BLaER1 treated with 17β-estradiol and CSF1 and Interleukin-3, amounts not matched to agents 10 nM and 100 nM (cell line): ENCODE measurements around the gene THEM4.

Experiments used
- H3K27ac ChIP-seq, 11 experiments: shearing (Covaris generic); formaldehyde crosslinking; 2 replicates each; pipeline ENCODE4 v1.8.1; 2022
- H3K27me3 ChIP-seq, 11 experiments: shearing (Covaris generic); formaldehyde crosslinking; 2 replicates each; pipeline ENCODE4 v1.8.1; 2022
- H3K36me3 ChIP-seq, 11 experiments: shearing (Covaris generic); formaldehyde crosslinking; 2 replicates each; pipeline ENCODE4 v1.8.1; 2022
- H3K4me1 ChIP-seq, 10 experiments: shearing (Covaris generic); formaldehyde crosslinking; 2 replicates each; pipeline ENCODE4 v1.8.1; 2022
- H3K4me2 ChIP-seq, 11 experiments: shearing (Covaris generic); formaldehyde crosslinking; 2 replicates each; pipeline ENCODE4 v1.8.1; 2022
- H3K4me3 ChIP-seq, 10 experiments: shearing (Covaris generic); formaldehyde crosslinking; 2 replicates each; pipeline ENCODE4 v1.8.1; 2022
- H3K9ac ChIP-seq, 11 experiments: shearing (Covaris generic); formaldehyde crosslinking; 2 replicates each; pipeline ENCODE4 v1.8.1; 2022
- H3K9me3 ChIP-seq, 11 experiments: shearing (Covaris generic); formaldehyde crosslinking; replicated peaks in 1 of 11; 2 replicates each; pipeline ENCODE4 v1.8.1; 2022
- H4K20me1 ChIP-seq, 11 experiments: shearing (Covaris generic); formaldehyde crosslinking; 2 replicates each; pipeline ENCODE4 v1.8.1; 2022
- Cebpa-rat ChIP-seq, 11 experiments: shearing (Covaris generic); IDR thresholded peaks; 2 replicates each; pipeline ENCODE4 v1.8.1; 2022

The THEM4 gene

GRCh38 chr1:151868486-151868885, 40.8 kb downstream of the THEM4 start:
- peak overlapping the region in 2 of 11 experiments; percentile 48 to 68; a peak in 4 of 22 replicates for H3K4me2 ChIP-seq
- no peaks in the 10 kb centered on the region for H3K27me3 ChIP-seq
- no peaks in the 10 kb centered on the region for H4K20me1 ChIP-seq
- H3K4me3 ChIP-seq, result no peak overlapping the region
- no peaks in the 10 kb centered on the region for H3K36me3 ChIP-seq
- H3K4me1 ChIP-seq, result peaks cover 12 to 52% (median 18%) of the 10 kb centered on the region in 10 experiments
- H3K9me3 ChIP-seq, result no peaks in the 10 kb centered on the region
- TF ChIP-seq Cebpa-rat (IDR thresholded peaks at IDR 0.05), result no peak
- no peak overlapping the region; a peak in 1 of 22 replicates for H3K9ac ChIP-seq
- peak overlapping the region in 2 of 11 experiments; percentile 66 to 72; a peak in 3 of 22 replicates for H3K27ac ChIP-seq

- TF ChIP-seq Cebpa-rat (IDR thresholded peaks at IDR 0.05), result peak in 1 of 11 experiments; percentile 12; a peak in 1 of 22 replicates
- Histone ChIP-seq H3K4me3 (no peak overlapping the region), H3K27ac (peak overlapping the region in 2 of 11 experiments; percentile 66 to 72; a peak in 4 of 22 replicates), H3K9ac (peak overlapping the region in 2 of 11 experiments; percentile 29 to 48; a peak in 2 of 22 replicates), H3K27me3 (no peaks in the 10 kb centered on the region), H3K36me3 (no peaks in the 10 kb centered on the region), H3K4me1 (peaks cover 6 to 47% (median 12%) of the 10 kb centered on the region in 10 experiments), H4K20me1 (no peaks in the 10 kb centered on the region), H3K9me3 (no peaks in the 10 kb centered on the region), H3K4me2 (peak overlapping the region in 4 of 11 experiments; percentile 5 to 68 (median 42); a peak in 6 of 22 replicates)
Measured at GRCh38 chr1:151867765-151868411, 41.4 kb downstream of the THEM4 start.

- Histone ChIP-seq H3K9me3 (no peaks in the 10 kb centered on the region), H3K27ac (peak overlapping the region in 2 of 11 experiments; percentile 66 to 72; a peak in 4 of 22 replicates), H3K4me1 (peaks cover under 1 to 46% (median 6%) of the 10 kb centered on the region in 10 experiments; a peak in 19 of 20 replicates), H3K27me3 (no peaks in the 10 kb centered on the region), H4K20me1 (no peaks in the 10 kb centered on the region), H3K4me2 (peak overlapping the region in 3 of 11 experiments; percentile 35 to 68 (median 48); a peak in 5 of 22 replicates), H3K36me3 (no peaks in the 10 kb centered on the region), H3K9ac (peak overlapping the region in 1 of 11 experiments; percentile 48; a peak in 1 of 22 replicates), H3K4me3 (no peak overlapping the region)
- TF ChIP-seq Cebpa-rat (IDR thresholded peaks at IDR 0.05), result no peak
Measured at GRCh38 chr1:151867321-151867720, 42.0 kb downstream of the THEM4 start.

GRCh38 chr1:151864411-151864810, 44.9 kb downstream of the THEM4 start:
- Histone ChIP-seq H3K9me3 (no peaks in the 10 kb centered on the region), H3K4me3 (no peak overlapping the region), H3K36me3 (no peaks in the 10 kb centered on the region), H3K4me1 (peaks cover 13 to 55% (median 15%) of the 10 kb centered on the region in 10 experiments; a peak in 19 of 20 replicates), H3K4me2 (peak overlapping the region in 1 of 11 experiments; percentile 35; a peak in 1 of 22 replicates), H3K27ac (no peak overlapping the region), H4K20me1 (no peaks in the 10 kb centered on the region), H3K9ac (no peak overlapping the region), H3K27me3 (no peaks in the 10 kb centered on the region)
- TF ChIP-seq Cebpa-rat (IDR thresholded peaks at IDR 0.05), result no peak

GRCh38 chr1:151862604-151863003, 46.7 kb downstream of the THEM4 start:
- Histone ChIP-seq H3K4me1 (peaks cover 14 to 63% (median 19%) of the 10 kb centered on the region in 10 experiments), H3K27me3 (no peaks in the 10 kb centered on the region), H3K9me3 (no peaks in the 10 kb centered on the region), H3K27ac (no peak overlapping the region), H3K4me3 (no peak overlapping the region), H4K20me1 (no peaks in the 10 kb centered on the region), H3K36me3 (no peaks in the 10 kb centered on the region), H3K4me2 (peak overlapping the region in 2 of 11 experiments; percentile 6 to 49; a peak in 2 of 22 replicates), H3K9ac (no peak overlapping the region)
- no peak for TF ChIP-seq Cebpa-rat (IDR thresholded peaks at IDR 0.05)

GRCh38 chr1:151860504-151861187, 48.7 kb downstream of the THEM4 start:
- Histone ChIP-seq H3K9ac (no peak overlapping the region), H4K20me1 (no peaks in the 10 kb centered on the region), H3K4me2 (peak overlapping the region; percentile 37 to 78 (median 65); a peak in 20 of 22 replicates), H3K36me3 (no peaks in the 10 kb centered on the region), H3K27me3 (no peaks in the 10 kb centered on the region), H3K4me3 (no peak overlapping the region), H3K4me1 (peaks cover 14 to 66% (median 19%) of the 10 kb centered on the region in 10 experiments), H3K9me3 (no peaks in the 10 kb centered on the region), H3K27ac (no peak overlapping the region)
- TF ChIP-seq Cebpa-rat (IDR thresholded peaks at IDR 0.05), result no peak

- Histone ChIP-seq H3K27ac (no peak overlapping the region), H3K4me3 (no peak overlapping the region), H3K9me3 (no peaks in the 10 kb centered on the region), H3K9ac (peak overlapping the region in 1 of 11 experiments; percentile 21; a peak in 1 of 22 replicates), H3K36me3 (no peaks in the 10 kb centered on the region), H4K20me1 (no peaks in the 10 kb centered on the region), H3K4me2 (peak overlapping the region; percentile 37 to 78 (median 65)), H3K4me1 (peaks cover 14 to 71% (median 19%) of the 10 kb centered on the region in 10 experiments), H3K27me3 (no peaks in the 10 kb centered on the region)
- TF ChIP-seq Cebpa-rat (IDR thresholded peaks at IDR 0.05), result no peak
Measured at GRCh38 chr1:151859891-151860293, 49.4 kb downstream of the THEM4 start.

GRCh38 chr1:151858886-151859665, 50.2 kb downstream of the THEM4 start:
- H3K27ac ChIP-seq, result no peak overlapping the region
- H3K4me1 ChIP-seq, result peaks cover 14 to 71% (median 19%) of the 10 kb centered on the region in 10 experiments
- no peak overlapping the region for H3K4me3 ChIP-seq
- H3K4me2 ChIP-seq, result peak overlapping the region; percentile 11 to 78 (median 65); a peak in 20 of 22 replicates
- no peaks in the 10 kb centered on the region for H3K9me3 ChIP-seq
- H3K9ac ChIP-seq, result no peak overlapping the region
- no peaks in the 10 kb centered on the region for H3K36me3 ChIP-seq
- no peaks in the 10 kb centered on the region for H3K27me3 ChIP-seq
- H4K20me1 ChIP-seq, result no peaks in the 10 kb centered on the region
- TF ChIP-seq Cebpa-rat (IDR thresholded peaks at IDR 0.05), result no peak
